Liver (tissue), 3 donors: ENCODE measurements around the gene RBMS3.

ENCODE experiments used
- EGR1 ChIP-seq, 2 donors: IDR thresholded peaks; 2 replicates each; pipeline ENCODE4 v1.6.1; 2016 to 2018; ENCODE audit warnings: antibody characterized with exemption in 2 of 2, low read depth in 2 of 2
- FOXA1 ChIP-seq: IDR thresholded peaks from 2 replicates; pipeline ENCODE4 v1.6.1; 2016; ENCODE audit warnings: antibody characterized with exemption
- GABPA ChIP-seq, 2 donors: IDR thresholded peaks in 1 of 2; conservative IDR thresholded peaks in 1 of 2; 2 replicates each; pipeline ENCODE4 v1.6.1; 2016; ENCODE audit warnings: antibody characterized with exemption in 2 of 2, mild to moderate bottlenecking in 1 of 2, moderate library complexity in 1 of 2
- JUND ChIP-seq, 2 donors: IDR thresholded peaks; 2 replicates each; pipeline ENCODE4 v1.6.1; 2016; ENCODE audit warnings: antibody characterized with exemption in 2 of 2
- RAD21 ChIP-seq, 2 donors: IDR thresholded peaks; 2 replicates each; pipeline ENCODE4 v1.6.1; 2016; ENCODE audit warnings: antibody characterized with exemption in 2 of 2, mild to moderate bottlenecking in 2 of 2
- SP1 ChIP-seq: IDR thresholded peaks from 2 replicates; pipeline ENCODE4 v1.6.1; 2018; ENCODE audit warnings: antibody characterized with exemption, mild to moderate bottlenecking
- TAF1 ChIP-seq: conservative IDR thresholded peaks from 2 replicates; pipeline ENCODE4 v1.6.1; 2016; ENCODE audit warnings: antibody characterized with exemption, mild to moderate bottlenecking
- YY1 ChIP-seq: IDR thresholded peaks from 2 replicates; pipeline ENCODE4 v1.6.1; 2016; ENCODE audit warnings: antibody characterized with exemption, mild to moderate bottlenecking
- TF ChIP-seq, protein P1 (sequence below): fragments of 150-350 bp; IDR thresholded peaks from 2 replicates; pipeline ENCODE4 v1.5.1; 2017; ENCODE audit warnings: improper control_type of control experiment, low read depth, low read length; ENCODE audit not compliant: missing input control
- TF ChIP-seq, protein P2 (sequence below): IDR thresholded peaks from 2 replicates; pipeline ENCODE4 v1.6.1; 2016; ENCODE audit warnings: antibody characterized with exemption
- TF ChIP-seq, protein P3 (sequence below): IDR thresholded peaks from 2 replicates; pipeline ENCODE4 v1.6.1; 2016; ENCODE audit warnings: antibody characterized with exemption
- TF ChIP-seq, protein P4 (sequence below): IDR thresholded peaks from 2 replicates; pipeline ENCODE4 v1.6.1; 2016; ENCODE audit warnings: antibody characterized with exemption, mild to moderate bottlenecking
- donor health status: healthy.
- donor health status: healthy.

DNA sequence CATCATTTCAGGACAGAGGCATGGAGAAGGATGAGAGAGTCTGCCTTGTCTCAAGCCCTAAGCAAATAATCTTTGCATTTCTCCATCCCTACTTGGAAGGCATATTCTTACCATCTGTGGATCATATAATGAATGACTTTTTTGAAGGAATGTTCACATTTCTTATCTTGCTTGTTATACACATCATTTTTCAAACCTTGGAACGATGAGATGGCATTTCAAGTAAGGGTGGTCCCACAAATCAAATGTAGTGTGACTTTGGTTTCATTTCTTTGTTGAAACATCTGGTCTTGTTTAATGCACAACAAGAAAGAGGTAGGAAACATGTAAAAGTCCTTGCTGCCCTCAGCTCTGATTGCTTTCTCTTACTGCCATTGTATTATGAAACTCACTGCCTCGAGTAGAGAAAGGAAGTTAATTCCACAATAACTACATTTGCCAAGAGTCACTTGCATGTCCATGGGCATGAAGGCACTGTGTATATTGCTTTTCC lies 32.1 kb downstream of the RBMS3 start:
- TF ChIP-seq, protein P1, sequence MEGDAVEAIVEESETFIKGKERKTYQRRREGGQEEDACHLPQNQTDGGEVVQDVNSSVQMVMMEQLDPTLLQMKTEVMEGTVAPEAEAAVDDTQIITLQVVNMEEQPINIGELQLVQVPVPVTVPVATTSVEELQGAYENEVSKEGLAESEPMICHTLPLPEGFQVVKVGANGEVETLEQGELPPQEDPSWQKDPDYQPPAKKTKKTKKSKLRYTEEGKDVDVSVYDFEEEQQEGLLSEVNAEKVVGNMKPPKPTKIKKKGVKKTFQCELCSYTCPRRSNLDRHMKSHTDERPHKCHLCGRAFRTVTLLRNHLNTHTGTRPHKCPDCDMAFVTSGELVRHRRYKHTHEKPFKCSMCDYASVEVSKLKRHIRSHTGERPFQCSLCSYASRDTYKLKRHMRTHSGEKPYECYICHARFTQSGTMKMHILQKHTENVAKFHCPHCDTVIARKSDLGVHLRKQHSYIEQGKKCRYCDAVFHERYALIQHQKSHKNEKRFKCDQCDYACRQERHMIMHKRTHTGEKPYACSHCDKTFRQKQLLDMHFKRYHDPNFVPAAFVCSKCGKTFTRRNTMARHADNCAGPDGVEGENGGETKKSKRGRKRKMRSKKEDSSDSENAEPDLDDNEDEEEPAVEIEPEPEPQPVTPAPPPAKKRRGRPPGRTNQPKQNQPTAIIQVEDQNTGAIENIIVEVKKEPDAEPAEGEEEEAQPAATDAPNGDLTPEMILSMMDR: no peak
- TF ChIP-seq SP1: no peak
- TF ChIP-seq, protein P2, sequence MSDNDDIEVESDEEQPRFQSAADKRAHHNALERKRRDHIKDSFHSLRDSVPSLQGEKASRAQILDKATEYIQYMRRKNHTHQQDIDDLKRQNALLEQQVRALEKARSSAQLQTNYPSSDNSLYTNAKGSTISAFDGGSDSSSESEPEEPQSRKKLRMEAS: no peak
- TF ChIP-seq, protein P3, sequence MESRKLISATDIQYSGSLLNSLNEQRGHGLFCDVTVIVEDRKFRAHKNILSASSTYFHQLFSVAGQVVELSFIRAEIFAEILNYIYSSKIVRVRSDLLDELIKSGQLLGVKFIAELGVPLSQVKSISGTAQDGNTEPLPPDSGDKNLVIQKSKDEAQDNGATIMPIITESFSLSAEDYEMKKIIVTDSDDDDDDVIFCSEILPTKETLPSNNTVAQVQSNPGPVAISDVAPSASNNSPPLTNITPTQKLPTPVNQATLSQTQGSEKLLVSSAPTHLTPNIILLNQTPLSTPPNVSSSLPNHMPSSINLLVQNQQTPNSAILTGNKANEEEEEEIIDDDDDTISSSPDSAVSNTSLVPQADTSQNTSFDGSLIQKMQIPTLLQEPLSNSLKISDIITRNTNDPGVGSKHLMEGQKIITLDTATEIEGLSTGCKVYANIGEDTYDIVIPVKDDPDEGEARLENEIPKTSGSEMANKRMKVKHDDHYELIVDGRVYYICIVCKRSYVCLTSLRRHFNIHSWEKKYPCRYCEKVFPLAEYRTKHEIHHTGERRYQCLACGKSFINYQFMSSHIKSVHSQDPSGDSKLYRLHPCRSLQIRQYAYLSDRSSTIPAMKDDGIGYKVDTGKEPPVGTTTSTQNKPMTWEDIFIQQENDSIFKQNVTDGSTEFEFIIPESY: no peak
- TF ChIP-seq, protein P4, sequence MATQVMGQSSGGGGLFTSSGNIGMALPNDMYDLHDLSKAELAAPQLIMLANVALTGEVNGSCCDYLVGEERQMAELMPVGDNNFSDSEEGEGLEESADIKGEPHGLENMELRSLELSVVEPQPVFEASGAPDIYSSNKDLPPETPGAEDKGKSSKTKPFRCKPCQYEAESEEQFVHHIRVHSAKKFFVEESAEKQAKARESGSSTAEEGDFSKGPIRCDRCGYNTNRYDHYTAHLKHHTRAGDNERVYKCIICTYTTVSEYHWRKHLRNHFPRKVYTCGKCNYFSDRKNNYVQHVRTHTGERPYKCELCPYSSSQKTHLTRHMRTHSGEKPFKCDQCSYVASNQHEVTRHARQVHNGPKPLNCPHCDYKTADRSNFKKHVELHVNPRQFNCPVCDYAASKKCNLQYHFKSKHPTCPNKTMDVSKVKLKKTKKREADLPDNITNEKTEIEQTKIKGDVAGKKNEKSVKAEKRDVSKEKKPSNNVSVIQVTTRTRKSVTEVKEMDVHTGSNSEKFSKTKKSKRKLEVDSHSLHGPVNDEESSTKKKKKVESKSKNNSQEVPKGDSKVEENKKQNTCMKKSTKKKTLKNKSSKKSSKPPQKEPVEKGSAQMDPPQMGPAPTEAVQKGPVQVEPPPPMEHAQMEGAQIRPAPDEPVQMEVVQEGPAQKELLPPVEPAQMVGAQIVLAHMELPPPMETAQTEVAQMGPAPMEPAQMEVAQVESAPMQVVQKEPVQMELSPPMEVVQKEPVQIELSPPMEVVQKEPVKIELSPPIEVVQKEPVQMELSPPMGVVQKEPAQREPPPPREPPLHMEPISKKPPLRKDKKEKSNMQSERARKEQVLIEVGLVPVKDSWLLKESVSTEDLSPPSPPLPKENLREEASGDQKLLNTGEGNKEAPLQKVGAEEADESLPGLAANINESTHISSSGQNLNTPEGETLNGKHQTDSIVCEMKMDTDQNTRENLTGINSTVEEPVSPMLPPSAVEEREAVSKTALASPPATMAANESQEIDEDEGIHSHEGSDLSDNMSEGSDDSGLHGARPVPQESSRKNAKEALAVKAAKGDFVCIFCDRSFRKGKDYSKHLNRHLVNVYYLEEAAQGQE: no peak
- no peak for TF ChIP-seq JUND (IDR thresholded peaks at IDR 0.05)
- no peak for TF ChIP-seq TAF1
- TF ChIP-seq GABPA (IDR thresholded peaks at IDR 0.05 in 1 of 2, conservative IDR thresholded peaks at IDR 0.05 in 1 of 2): no peak
- TF ChIP-seq RAD21 (IDR thresholded peaks at IDR 0.05): no peak
- no peak for TF ChIP-seq YY1
- no peak for TF ChIP-seq FOXA1
- TF ChIP-seq EGR1 (IDR thresholded peaks at IDR 0.05; ENCODE audit: low read depth in 2 of 2): no peak
